Endothelial cell of umbilical vein (primary cell): ENCODE measurements around the gene SUMO2. TPM values are rescaled to one million over a fixed set of nuclear protein-coding genes. Genes with fewer than 3 reads are reported as not detected.

Source experiments
- BruUV-seq: library from RNA; stranded (reverse); fragments of 400-500 nt; replicated peaks from 2 replicates; lab custom pipeline; 2021; lab: Mats Ljungman, UMichigan
- CTCF ChIA-PET: fragments of 300-600, 350-600 bp; sonication (Branson Sonifier 250); formaldehyde crosslinking; loops from one replicate; lab custom pipeline; 2021; ENCODE audit warnings: antibody characterized with exemption, inconsistent platforms; lab: Charles Lee
- POLR2A ChIA-PET: fragments of 300-600, 350-600 bp; sonication (Branson Sonifier 250); formaldehyde crosslinking; loops from one replicate; lab custom pipeline; 2021; ENCODE audit warnings: antibody characterized with exemption, inconsistent platforms; lab: Charles Lee
- DNase-seq: peaks from one replicate; pipeline ENCODE4 v3.0.0-alpha.2; 2011; ENCODE audit warnings: low read depth, low spot score
- FAIRE-seq: peaks from 2 replicates; lab custom pipeline; 2011; peaks lifted over from hg19 to GRCh38; lab: Jason Lieb, UNC
- H2AFZ ChIP-seq: 2 replicates; pipeline ENCODE4 v1.6.0; 2012; ENCODE audit warnings: low read depth, low read length, control low read depth, inconsistent platforms
- H3K27ac ChIP-seq: 2 replicates; pipeline ENCODE4 v1.5.1; 2011; ENCODE audit warnings: low read depth, mild to moderate bottlenecking, control low read depth, low read length, moderate library complexity; ENCODE audit not compliant: insufficient read depth
- H3K27me3 ChIP-seq, 2 experiments: 2 replicates each; pipeline versions ENCODE4 v1.6.0 to v1.6.1; 2011; ENCODE audit warnings: low read length in 2 of 2, mixed read lengths in 1 of 2; ENCODE audit not compliant: control insufficient read depth in 2 of 2, insufficient read depth in 2 of 2
- H3K36me3 ChIP-seq, 2 experiments: 2 replicates in 1 of 2; 3 replicates in 1 of 2; pipeline ENCODE4 v1.5.1; 2011; ENCODE audit warnings: low read length in 2 of 2, mild to moderate bottlenecking in 1 of 2, moderate library complexity in 1 of 2; ENCODE audit not compliant: control insufficient read depth in 2 of 2, insufficient read depth in 2 of 2; ENCODE audit errors: extremely low read depth in 1 of 2
- H3K4me1 ChIP-seq: 3 replicates; pipeline ENCODE4 v1.5.1; 2011; ENCODE audit warnings: mild to moderate bottlenecking, low read length; ENCODE audit not compliant: control insufficient read depth, insufficient read depth; ENCODE audit errors: extremely low read depth
- H3K4me2 ChIP-seq: 2 replicates; pipeline ENCODE4 v1.6.1; 2011; ENCODE audit warnings: low read length, control low read depth, mixed read lengths; ENCODE audit not compliant: insufficient read depth
- H3K4me3 ChIP-seq, 3 experiments: fragments of 200-600 bp in 1 of 3; sonication (generic), shearing (Covaris generic) in 1 of 3; replicated peaks in 1 of 3; 2 replicates each; pipeline ENCODE4 v1.5.1; 2011 to 2016; ENCODE audit warnings: control low read depth in 3 of 3, low read length in 3 of 3, mild to moderate bottlenecking in 2 of 3, inconsistent platforms in 1 of 3, low read depth in 1 of 3, moderate library complexity in 1 of 3; ENCODE audit not compliant: insufficient read depth in 1 of 3
- H3K79me2 ChIP-seq: 2 replicates; pipeline ENCODE4 v1.6.0; 2012; ENCODE audit warnings: low read length, inconsistent platforms; ENCODE audit not compliant: control insufficient read depth, insufficient read depth
- H3K9ac ChIP-seq: replicated peaks from 2 replicates; pipeline ENCODE3; 2011; ENCODE audit warnings: low read length, control low read depth; ENCODE audit not compliant: insufficient read depth; ENCODE audit errors: extremely low read depth
- H3K9me1 ChIP-seq: replicated peaks from 3 replicates; pipeline ENCODE4 v1.6.0; 2011; ENCODE audit warnings: mild to moderate bottlenecking, low read length; ENCODE audit not compliant: control insufficient read depth, insufficient read depth; ENCODE audit errors: extremely low read depth
- H3K9me3 ChIP-seq: replicated peaks from 2 replicates; pipeline ENCODE4 v1.5.1; 2012; ENCODE audit warnings: low read length, inconsistent platforms; ENCODE audit not compliant: control insufficient read depth, insufficient read depth
- H4K20me1 ChIP-seq: replicated peaks from 2 replicates; pipeline ENCODE3; 2011; ENCODE audit warnings: mild to moderate bottlenecking, low read length; ENCODE audit not compliant: control insufficient read depth, insufficient read depth; ENCODE audit errors: extremely low read depth
- EZH2 ChIP-seq: IDR thresholded peaks from 2 replicates; pipeline ENCODE4 v1.6.1; 2012; ENCODE audit warnings: borderline replicate concordance, low read depth, mild to moderate bottlenecking, moderate library complexity, low read length, inconsistent platforms; ENCODE audit not compliant: severe bottlenecking
- FOS ChIP-seq: IDR thresholded peaks from 2 replicates; pipeline ENCODE4 v1.6.1; 2011; ENCODE audit warnings: mild to moderate bottlenecking, low read length, moderate library complexity, borderline replicate concordance; ENCODE audit not compliant: insufficient read depth
- GATA2 ChIP-seq: IDR thresholded peaks from 2 replicates; pipeline ENCODE4 v1.7.0; 2011; ENCODE audit warnings: low read depth, mild to moderate bottlenecking, moderate library complexity, mixed read lengths, low read length; ENCODE audit not compliant: insufficient read length, insufficient read depth
- JUN ChIP-seq: IDR thresholded peaks from 2 replicates; pipeline ENCODE4 v1.6.1; 2011; ENCODE audit warnings: borderline replicate concordance, low read depth; ENCODE audit not compliant: insufficient read length, insufficient read depth
- MYC ChIP-seq: IDR thresholded peaks from one replicate; pipeline ENCODE4 v1.6.1; 2011; ENCODE audit warnings: mild to moderate bottlenecking, low read depth, low read length
- POLR2A ChIP-seq: IDR thresholded peaks from 2 replicates; pipeline ENCODE4 v1.6.1; 2012; ENCODE audit warnings: low read depth, mild to moderate bottlenecking, control low read depth, low read length
- POLR2AphosphoS5 ChIP-seq: IDR thresholded peaks from 2 replicates; pipeline ENCODE4 v1.6.1; 2012; ENCODE audit warnings: low read depth, mild to moderate bottlenecking, control low read depth, low read length, moderate library complexity; ENCODE audit not compliant: insufficient read depth
- dilution Hi-C: fragments of 300-500 bp; cut with MboI; formaldehyde crosslinking; loops from one replicate; pipeline ENCODE4 v1.15.0; 2019; ENCODE audit warnings: low sequenced_read_pairs; ENCODE audit not compliant: extremely low pct_ligation_motif_present
- intact Hi-C: fragments of 100-400 bp; cut with micrococcal nuclease; formaldehyde crosslinking; loops from one replicate; pipeline ENCODE4 v1.10.0; 2022
- polyA plus RNA-seq, 4 experiments: library from polyadenylated mRNA; depleted of rRNA in 3 of 4; stranded (reverse) in 3 of 4; unstranded in 1 of 4; fragments of >200 nt; gene quantifications; 2 replicates each; pipeline versions ENCODE4 v1.2.1 to v1.2.3, GENCODE V29; 2011 to 2012; ENCODE audit warnings: missing spikeins in 1 of 4
- total RNA-seq: library from RNA; stranded (reverse); gene quantifications from 2 replicates; pipeline ENCODE4 v1.2.3, GENCODE V29; 2021
- TF ChIP-seq, protein P1 (sequence below), 2 donors: IDR thresholded peaks; 1 replicate in 1 of 2; 2 replicates in 1 of 2; pipeline ENCODE4 v1.5.1; 2011; ENCODE audit warnings: low read length in 2 of 2, mild to moderate bottlenecking in 2 of 2, moderate library complexity in 2 of 2, control low read depth in 1 of 2, inconsistent platforms in 1 of 2, low read depth in 1 of 2; ENCODE audit not compliant: insufficient read depth in 1 of 2; ENCODE audit errors: extremely low read depth in 1 of 2
- TF ChIP-seq, protein P2 (sequence below): IDR thresholded peaks from 2 replicates; pipeline ENCODE4 v1.6.1; 2011; ENCODE audit not compliant: insufficient read depth, insufficient read length

Gene SUMO2
- total and polyA plus RNA-seq, 2 donors (not counting 3 experiments of a cell fraction or from before 2014, with no cell fraction given) = 75.6 to 437 TPM

DNA sequence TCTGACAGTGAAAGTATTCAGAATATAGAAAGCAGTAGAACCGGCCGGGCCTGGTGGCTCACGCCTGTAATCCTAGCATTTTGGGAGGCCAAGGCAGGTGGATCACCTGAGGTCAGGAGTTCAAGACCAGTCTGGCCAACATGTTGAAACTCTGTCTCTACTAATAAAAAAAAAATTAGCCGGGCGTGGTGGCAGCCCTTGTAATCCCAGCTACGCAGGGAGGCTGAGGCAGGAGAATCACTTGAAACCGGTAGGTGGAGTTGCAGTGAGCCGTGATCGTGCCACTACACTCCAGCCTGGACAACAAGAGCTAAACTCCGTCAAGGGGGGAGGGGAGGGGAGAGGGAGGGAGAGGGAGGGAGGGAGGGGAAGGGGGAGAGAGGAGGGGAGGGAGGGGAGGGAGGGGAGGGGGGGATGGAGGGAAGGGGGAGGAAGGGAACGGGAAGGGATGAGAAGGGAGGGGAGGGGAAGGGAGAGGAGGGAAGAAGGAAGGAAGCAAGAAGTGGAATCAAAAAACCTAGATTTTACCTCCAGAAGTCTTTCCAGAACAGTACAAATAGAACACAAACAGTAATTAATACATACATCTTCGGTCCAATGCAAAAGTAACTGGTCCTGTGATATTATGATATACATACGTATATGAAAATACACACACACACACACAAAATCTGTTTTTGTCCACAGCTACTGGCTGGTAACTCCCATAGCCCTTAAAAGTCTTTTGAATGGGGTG is 40.4 kb downstream of the SUMO2 start:
- no peak overlapping the region for H3K9ac ChIP-seq
- no peaks in the 10 kb centered on the region for H3K27me3 ChIP-seq
- H3K4me3 ChIP-seq = no peak overlapping the region
- H3K79me2 ChIP-seq = peaks cover 41% of the 10 kb centered on the region
- H3K36me3 ChIP-seq = peaks cover 23 to 37% of the 10 kb centered on the region in 2 experiments
- BruUV-seq = no TSS peak
- DNase-seq (no peak), FAIRE-seq (no peak)
- no peak overlapping the region for H3K27ac ChIP-seq
- POLR2A ChIA-PET = interaction anchor here (0.5 to 1.6 kb wide), 2 partner anchors 12 to 25 kb away, joined by 3 to 5 read pairs; partner anchors contain the start of gene JPT1
- intact Hi-C loops = no loop called here
- no peak overlapping the region for H3K4me2 ChIP-seq
- no peaks in the 10 kb centered on the region for H3K4me1 ChIP-seq
- dilution Hi-C loops = no loop called here
- no peaks in the 10 kb centered on the region for H3K9me3 ChIP-seq
- no peaks in the 10 kb centered on the region for H3K9me1 ChIP-seq
- CTCF ChIA-PET = interaction anchor here (1.2 to 2.2 kb wide), 2 partner anchors 28 to 29 kb away, joined by 4 to 7 read pairs; no protein-coding TSS in a partner anchor
- TF ChIP-seq GATA2 (no peak), MYC (no peak), EZH2 (no peak), POLR2AphosphoS5 (no peak), POLR2A (no peak), JUN (no peak), FOS (no peak)
- TF ChIP-seq, protein P1, sequence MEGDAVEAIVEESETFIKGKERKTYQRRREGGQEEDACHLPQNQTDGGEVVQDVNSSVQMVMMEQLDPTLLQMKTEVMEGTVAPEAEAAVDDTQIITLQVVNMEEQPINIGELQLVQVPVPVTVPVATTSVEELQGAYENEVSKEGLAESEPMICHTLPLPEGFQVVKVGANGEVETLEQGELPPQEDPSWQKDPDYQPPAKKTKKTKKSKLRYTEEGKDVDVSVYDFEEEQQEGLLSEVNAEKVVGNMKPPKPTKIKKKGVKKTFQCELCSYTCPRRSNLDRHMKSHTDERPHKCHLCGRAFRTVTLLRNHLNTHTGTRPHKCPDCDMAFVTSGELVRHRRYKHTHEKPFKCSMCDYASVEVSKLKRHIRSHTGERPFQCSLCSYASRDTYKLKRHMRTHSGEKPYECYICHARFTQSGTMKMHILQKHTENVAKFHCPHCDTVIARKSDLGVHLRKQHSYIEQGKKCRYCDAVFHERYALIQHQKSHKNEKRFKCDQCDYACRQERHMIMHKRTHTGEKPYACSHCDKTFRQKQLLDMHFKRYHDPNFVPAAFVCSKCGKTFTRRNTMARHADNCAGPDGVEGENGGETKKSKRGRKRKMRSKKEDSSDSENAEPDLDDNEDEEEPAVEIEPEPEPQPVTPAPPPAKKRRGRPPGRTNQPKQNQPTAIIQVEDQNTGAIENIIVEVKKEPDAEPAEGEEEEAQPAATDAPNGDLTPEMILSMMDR (IDR thresholded peaks at IDR 0.05; ENCODE audit: extremely low read depth in 1 of 2, insufficient read depth in 1 of 2, low read depth in 1 of 2, low read length in 2 of 2) = no peak
- TF ChIP-seq, protein P2, sequence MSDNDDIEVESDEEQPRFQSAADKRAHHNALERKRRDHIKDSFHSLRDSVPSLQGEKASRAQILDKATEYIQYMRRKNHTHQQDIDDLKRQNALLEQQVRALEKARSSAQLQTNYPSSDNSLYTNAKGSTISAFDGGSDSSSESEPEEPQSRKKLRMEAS = no peak
- no peaks in the 10 kb centered on the region for H4K20me1 ChIP-seq
- H2AFZ ChIP-seq = no peak overlapping the region
